ENCODE results near the gene EFNA5. TPM values are rescaled to one million over a fixed set of nuclear protein-coding genes. Genes with fewer than 3 reads are reported as not detected.

Gene EFNA5
- total and polyA plus RNA-seq, 10 of the 15 experiments (the other 5 are each of a cell fraction or from before 2014, with no cell fraction given) = 0.19 to 12.6 (median 3.9) TPM

DNA sequence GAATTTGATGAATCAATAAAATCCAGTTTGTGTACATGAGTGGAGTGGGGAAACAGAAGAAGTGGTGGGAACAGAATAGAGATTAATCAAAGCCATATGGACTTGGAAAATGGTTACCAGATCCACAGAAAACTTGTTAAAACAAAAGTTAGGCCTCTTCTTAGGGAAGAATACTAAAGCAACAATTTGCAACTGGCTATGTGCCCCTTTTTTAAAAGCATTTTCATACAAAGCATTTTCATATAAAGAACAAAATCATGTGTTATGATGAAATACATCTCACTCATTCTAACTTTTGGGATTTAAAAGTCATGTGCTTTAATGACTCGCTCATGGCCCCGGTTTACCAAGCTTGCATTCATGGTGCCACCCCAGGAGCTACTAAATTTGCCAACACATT is 276.9 kb downstream of the EFNA5 start:
- H3K4me1 ChIP-seq (ENCODE audit: control insufficient read depth, insufficient read depth, low read length) = peaks cover 15% of the 10 kb centered on the region
- no peak for TF ChIP-seq FOS (IDR thresholded peaks at IDR 0.05; ENCODE audit: borderline replicate concordance, extremely low read depth, insufficient read length)
- TF ChIP-seq ZNF384 (IDR thresholded peaks at IDR 0.05; ENCODE audit: borderline replicate concordance, low read depth, low read length) = no peak
- TF ChIP-seq ATF2 (IDR thresholded peaks at IDR 0.05; ENCODE audit: low read length) = no peak
- TF ChIP-seq PAX5 (IDR thresholded peaks at IDR 0.05; ENCODE audit: borderline replicate concordance, low read depth, low read length) = no peak
- no peak for TF ChIP-seq ZSCAN29 (IDR thresholded peaks at IDR 0.05)
- no peak for TF ChIP-seq YBX1 (IDR thresholded peaks at IDR 0.05)
- no peak for TF ChIP-seq POLR2AphosphoS2 (IDR thresholded peaks at IDR 0.05; ENCODE audit: low read depth, low read length)
- TF ChIP-seq, protein P1, sequence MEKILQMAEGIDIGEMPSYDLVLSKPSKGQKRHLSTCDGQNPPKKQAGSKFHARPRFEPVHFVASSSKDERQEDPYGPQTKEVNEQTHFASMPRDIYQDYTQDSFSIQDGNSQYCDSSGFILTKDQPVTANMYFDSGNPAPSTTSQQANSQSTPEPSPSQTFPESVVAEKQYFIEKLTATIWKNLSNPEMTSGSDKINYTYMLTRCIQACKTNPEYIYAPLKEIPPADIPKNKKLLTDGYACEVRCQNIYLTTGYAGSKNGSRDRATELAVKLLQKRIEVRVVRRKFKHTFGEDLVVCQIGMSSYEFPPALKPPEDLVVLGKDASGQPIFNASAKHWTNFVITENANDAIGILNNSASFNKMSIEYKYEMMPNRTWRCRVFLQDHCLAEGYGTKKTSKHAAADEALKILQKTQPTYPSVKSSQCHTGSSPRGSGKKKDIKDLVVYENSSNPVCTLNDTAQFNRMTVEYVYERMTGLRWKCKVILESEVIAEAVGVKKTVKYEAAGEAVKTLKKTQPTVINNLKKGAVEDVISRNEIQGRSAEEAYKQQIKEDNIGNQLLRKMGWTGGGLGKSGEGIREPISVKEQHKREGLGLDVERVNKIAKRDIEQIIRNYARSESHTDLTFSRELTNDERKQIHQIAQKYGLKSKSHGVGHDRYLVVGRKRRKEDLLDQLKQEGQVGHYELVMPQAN (conservative IDR thresholded peaks at IDR 0.05) = no peak
- no peak for TF ChIP-seq DPF2 (IDR thresholded peaks at IDR 0.05)
- no peak for TF ChIP-seq ZNF622 (IDR thresholded peaks at IDR 0.05)
- no peak for TF ChIP-seq IRF3 (IDR thresholded peaks at IDR 0.05)
- no peak for TF ChIP-seq KLF5 (IDR thresholded peaks at IDR 0.05; ENCODE audit: partially characterized antibody)
- TF ChIP-seq MTA3 (IDR thresholded peaks at IDR 0.05; ENCODE audit: borderline replicate concordance, low read length) = no peak
- H3K9ac ChIP-seq (ENCODE audit: control insufficient read depth, insufficient read depth, low read length) = no peak overlapping the region
- in situ Hi-C loops (cut with MboI) = no loop called here
- no peaks in the 10 kb centered on the region; the same call in 2 of the 3 replicates for H3K9me3 ChIP-seq (replicated peaks; ENCODE audit: control insufficient read depth, insufficient read depth, low read length)
- ATAC-seq (no peak), FAIRE-seq (no peak), DNase-seq (ENCODE audit: low read depth, low spot score) (no peak)
- 87% methylated on average over 2 of the region's 2 CpGs for WGBS (ENCODE audit: insufficient coverage, insufficient replicate concordance, low lambda C conversion rate, missing lambda C conversion rate)
- no peak overlapping the region for H3K4me2 ChIP-seq (ENCODE audit: control insufficient read depth, insufficient read depth)
- H3K4me3 ChIP-seq = no peak overlapping the region
- H3K27ac ChIP-seq (ENCODE audit: control insufficient read depth, insufficient read depth) = no peak overlapping the region
- CTCF ChIA-PET = no interaction called here
- intact Hi-C loops (cut with micrococcal nuclease; ENCODE audit: unreplicated experiment) = no loop called here
- POLR2A ChIA-PET = interaction anchor here (1.0 kb wide), 1 partner anchor 91 kb away, joined by 3 read pairs; no protein-coding TSS in a partner anchor
- BruUV-seq (replicated peaks) = no TSS peak
- no peaks in the 10 kb centered on the region for H3K79me2 ChIP-seq (ENCODE audit: control insufficient read depth, insufficient read depth, low read length)
- no peak overlapping the region for H2AFZ ChIP-seq (ENCODE audit: control insufficient read depth, low read depth, low read length)
- H3K36me3 ChIP-seq (ENCODE audit: control insufficient read depth in 2 of 2, insufficient read depth in 2 of 2, low read length in 1 of 2) = no peaks in the 10 kb centered on the region
- RAD21 ChIA-PET (ENCODE audit: unreplicated experiment) = no interaction called here
- no peaks in the 10 kb centered on the region for H3K27me3 ChIP-seq (replicated peaks in 1 of 2; ENCODE audit: control insufficient read depth in 2 of 2, insufficient read depth in 2 of 2, low read length in 1 of 2)
- SMC1A ChIA-PET (ENCODE audit: uncharacterized antibody, unreplicated experiment) = interaction anchor here (0.7 to 1.6 kb wide), 4 partner anchors 15 to 178 kb away, joined by 3 to 8 read pairs (median 4); no protein-coding TSS in a partner anchor
- no peaks in the 10 kb centered on the region for H4K20me1 ChIP-seq (ENCODE audit: control insufficient read depth, insufficient read depth)
